H4 (cell line): Measurements from ENCODE around the gene PHF21B. TPM values are rescaled to one million over a fixed set of nuclear protein-coding genes. Genes with fewer than 3 reads are reported as not detected.
"Not testable (repeated sequence)": the region's sequence is repeated elsewhere in the genome, so short reads cannot be mapped to it uniquely, and the experiment has no call there.

Experiments
- DNase-seq: peaks from one replicate; pipeline ENCODE4 v3.0.0-alpha.2; 2015; ENCODE audit warnings: low spot score
- total RNA-seq: library from RNA; depleted of rRNA; stranded (reverse); fragments of >200 nt; shearing (Covaris generic); gene quantifications from 2 replicates; pipeline ENCODE4 v1.2.3, GENCODE V29; 2014

The PHF21B gene
- total RNA-seq, 1 experiment from 2014 or later, result 0.66 TPM

- DNase-seq, result no peak
Observed at GRCh38 chr22:44876921-44877320, 132.9 kb downstream of the PHF21B start.

DNA sequence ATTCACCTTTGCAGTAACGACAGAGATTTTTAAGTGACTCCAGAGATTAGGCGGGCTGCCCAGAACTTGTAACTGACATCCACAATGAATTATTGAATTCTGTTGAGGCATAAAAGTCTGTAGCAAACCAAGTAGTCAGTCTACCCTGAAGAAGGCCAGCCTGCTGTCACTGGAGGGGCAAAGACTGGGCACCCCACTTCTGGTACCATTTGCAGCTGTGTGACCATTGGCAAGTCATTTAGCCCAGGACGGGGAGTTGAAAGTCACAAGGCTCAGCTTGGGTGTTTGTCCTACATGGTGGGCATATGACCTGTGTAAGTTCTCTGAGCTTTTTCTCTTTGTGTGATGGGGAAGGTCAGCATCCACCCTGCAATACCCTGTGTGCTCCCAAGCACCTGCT is 138.0 kb downstream of the PHF21B start:
- DNase-seq, result no peak

GRCh38 chr22:44870021-44870420 is 139.8 kb downstream of the PHF21B start:
- DNase-seq, result peak; percentile 81

DNA sequence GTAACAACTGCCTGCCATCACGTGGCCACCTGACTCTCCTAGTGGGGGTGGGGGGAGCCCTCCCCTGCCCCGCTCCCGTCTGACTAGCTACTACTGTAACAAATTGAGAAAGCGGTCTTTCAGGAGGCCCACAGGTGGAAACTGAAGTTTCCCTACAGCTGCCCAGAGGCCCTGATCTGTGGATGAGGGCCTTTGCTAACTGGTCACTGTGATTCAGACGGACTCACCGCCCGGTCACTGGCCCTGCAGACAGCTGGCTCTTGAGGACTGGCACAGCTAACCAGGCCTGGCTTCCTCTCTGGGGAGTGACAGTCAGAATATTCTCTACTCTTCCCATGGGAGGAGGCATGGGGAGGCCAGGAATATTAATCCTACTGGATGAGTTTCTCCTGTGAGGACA is 140.6 kb downstream of the PHF21B start:
- no peak for DNase-seq

GRCh38 chr22:44865193-44866057 is 144.4 kb downstream of the PHF21B start:
- DNase-seq, result no peak

DNA sequence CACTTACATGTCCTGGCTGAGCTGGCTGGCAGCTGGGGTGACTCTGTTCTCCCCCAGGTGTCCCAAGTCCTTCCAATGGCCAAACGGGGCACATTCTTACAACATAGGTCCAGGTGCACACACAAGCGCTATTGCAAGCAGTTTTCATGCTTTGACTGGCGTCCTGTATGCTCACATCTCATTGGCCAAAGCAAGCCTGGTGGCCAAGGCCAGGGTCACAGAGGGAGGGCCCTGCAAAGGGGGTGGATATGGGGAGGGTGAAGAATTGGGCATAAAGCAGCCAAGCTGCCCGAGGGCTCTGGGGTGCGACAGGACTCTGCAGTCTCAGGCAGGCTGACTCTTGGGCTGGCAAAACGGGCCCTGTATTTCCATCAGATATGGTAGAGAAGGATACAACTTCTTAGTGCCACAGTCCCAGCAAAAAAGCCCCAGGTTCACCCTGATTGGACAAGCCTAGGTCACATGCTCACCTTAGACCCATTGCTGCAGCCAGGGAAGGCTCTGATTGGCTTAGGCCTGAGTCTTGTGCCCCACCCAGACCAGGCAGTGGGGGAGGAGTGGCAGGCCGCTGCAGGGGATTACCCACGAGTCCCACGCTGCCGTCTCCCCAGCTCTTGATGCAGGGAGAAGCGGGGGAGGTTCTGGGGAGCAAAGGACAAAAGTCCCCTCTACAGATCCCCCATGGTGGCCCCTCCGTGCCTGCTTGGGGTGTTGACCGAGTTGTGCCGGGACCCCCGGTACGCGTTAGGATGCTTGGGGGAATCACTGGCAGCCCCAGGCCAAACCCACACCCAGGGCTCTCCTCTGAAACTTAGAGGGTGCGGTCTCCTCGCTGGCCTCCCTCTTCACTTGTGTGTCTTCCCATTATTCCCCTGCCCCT is 146.6 kb downstream of the PHF21B start:
- no peak for DNase-seq

DNA sequence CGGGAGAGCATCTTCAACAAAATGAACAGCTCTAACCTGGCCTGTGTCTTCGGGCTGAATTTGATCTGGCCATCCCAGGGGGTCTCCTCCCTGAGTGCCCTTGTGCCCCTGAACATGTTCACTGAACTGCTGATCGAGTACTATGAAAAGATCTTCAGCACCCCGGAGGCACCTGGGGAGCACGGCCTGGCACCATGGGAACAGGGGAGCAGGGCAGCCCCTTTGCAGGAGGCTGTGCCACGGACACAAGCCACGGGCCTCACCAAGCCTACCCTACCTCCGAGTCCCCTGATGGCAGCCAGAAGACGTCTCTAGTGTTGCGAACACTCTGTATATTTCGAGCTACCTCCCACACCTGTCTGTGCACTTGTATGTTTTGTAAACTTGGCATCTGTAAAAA is 147.5 kb downstream of the PHF21B start:
- no peak for DNase-seq

DNA sequence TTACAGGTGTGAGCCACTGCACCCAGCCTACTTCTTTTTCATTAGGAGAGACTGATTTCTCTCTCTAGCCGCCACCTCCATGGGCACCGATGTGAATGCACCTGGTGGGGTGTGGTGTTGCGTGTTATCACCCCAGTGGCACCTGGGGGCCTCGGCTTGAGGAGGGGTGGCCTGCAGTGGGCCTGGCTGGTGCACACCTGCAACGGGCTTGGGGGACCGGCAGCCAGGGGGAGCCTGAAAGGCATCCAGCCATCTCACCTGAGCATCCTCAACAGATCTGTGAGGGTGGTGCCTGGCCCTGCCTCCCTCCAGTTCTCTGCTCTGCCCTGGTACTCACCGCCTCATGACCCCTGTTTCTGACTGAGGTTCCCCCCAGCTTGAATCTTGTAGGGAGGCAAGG is 148.6 kb downstream of the PHF21B start:
- DNase-seq, result no peak

DNA sequence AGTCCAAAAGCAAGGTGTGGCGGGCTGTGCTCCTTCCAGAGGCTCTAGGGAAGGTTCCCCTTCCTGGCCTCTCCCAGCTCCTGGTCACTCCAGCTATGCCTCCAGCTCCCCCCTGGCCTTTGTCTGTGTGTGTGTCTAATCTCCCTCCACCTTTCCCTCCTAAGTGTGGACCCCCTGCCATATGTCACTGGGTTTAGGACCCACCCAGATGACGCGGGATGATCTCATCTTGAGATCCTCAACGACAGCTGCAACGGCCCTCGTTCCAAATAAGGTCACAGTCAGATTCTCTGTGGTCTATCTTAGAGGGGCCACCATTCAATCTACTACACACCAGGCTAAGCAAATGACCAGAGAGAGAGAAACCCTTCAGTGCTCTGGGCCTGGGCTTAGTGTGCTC is 149.5 kb downstream of the PHF21B start:
- no peak for DNase-seq

GRCh38 chr22:44859641-44860040 is 150.2 kb downstream of the PHF21B start:
- DNase-seq, result no peak

DNA sequence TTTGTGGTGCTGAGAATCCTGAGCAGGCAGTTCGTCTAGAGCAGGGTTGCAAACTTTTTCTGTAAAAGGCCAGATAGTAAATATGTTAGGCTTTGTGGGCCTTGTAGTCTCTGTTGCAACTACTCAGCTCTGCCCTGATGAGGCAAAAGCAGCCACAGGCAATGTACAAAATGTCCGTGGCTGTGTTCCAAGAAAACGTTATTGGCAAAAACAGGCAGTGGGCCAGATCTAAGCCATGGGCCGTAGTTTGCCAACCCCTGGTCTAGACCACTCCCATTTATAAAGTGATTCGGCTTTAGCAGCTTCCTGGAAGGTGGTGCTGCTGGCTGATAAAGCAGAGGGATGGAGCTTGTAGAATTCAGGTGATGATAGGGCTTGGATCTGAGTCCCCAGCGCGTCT is 151.0 kb downstream of the PHF21B start:
- DNase-seq, result not testable (repeated sequence)

DNA sequence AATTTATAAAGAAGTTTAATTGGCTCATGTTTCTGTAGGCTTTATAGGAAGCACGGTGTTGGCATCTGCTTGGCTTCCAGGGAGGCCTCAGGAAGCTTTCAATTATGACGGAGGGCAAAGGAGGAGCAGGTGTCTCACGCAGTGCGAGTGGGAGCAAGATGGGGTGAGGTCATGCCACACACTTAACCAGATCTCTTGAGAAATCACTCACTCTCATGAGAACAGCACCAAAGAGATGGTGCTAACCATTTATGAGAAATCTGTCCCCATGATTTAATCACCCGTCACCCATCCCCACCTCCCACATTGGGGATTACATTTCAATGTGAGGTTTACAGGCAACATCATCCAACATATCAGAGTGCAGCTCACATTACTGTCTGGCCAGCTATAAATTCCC is 153.9 kb downstream of the PHF21B start:
- DNase-seq, result no peak

DNA sequence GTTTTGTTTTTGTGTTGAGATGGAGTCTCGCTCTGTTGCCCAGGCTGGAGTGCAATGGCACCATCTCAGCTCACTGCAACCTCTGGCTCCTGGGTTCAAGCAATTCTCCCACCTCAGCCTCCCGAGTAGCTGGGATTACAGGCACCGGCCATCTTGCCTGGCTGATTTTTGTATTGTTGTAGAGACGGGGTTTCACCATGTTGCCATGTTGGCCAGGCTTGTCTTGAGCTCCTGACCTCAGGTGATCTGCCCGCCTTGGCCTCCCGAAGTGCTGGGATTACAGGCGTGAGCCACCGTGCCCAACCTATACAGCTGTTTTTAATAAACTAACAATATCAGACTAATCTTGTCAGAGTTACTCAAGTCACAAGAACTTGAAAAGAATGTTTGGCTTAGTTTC is 155.2 kb downstream of the PHF21B start:
- not testable (repeated sequence) for DNase-seq

DNA sequence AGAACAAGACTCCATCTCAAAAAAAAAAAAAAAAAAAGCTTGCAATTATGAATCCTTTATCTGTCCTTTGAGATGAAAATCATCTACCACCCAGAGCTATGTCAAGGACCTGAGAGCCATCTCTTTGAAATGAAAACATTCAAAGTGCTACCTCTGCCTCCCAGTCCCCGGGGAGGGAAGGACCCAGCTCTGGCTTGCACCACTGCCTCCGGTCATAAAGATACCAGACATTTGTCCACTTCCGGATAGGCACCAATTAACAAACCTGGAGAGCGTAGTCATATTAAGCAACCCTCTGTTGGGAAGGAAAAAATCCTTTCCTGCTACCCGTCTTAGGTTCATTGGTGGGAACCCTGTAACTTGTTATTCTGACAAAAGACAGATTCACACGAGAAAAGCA is 158.9 kb downstream of the PHF21B start:
- no peak for DNase-seq

GRCh38 chr22:44848791-44849420 is 160.9 kb downstream of the PHF21B start:
- DNase-seq, result no peak

- no peak for DNase-seq
Observed at GRCh38 chr22:44848296-44848741, 161.5 kb downstream of the PHF21B start.

DNA sequence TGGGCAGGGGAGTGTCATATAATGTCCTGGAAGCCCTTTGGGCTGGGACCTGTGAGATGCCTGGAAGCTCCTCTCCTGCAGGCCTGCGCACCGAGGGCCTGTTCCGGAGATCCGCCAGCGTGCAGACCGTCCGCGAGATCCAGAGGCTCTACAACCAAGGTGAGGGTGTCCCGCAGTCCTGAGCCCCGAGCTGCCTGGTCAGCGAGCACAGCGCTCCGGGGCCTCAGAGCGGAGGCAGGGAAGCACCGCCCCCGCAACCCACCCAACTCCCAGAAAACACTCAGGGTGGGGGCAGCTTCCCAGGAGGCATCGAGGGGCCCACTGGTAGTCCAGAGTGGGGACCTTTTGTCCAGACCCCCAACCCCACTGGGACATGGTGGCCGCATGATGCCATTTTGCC is 161.9 kb downstream of the PHF21B start:
- DNase-seq, result no peak

GRCh38 chr22:44847380-44847779 is 162.4 kb downstream of the PHF21B start:
- no peak for DNase-seq

- no peak for DNase-seq
Observed at GRCh38 chr22:44846726-44847275, 163.0 kb downstream of the PHF21B start.

DNA sequence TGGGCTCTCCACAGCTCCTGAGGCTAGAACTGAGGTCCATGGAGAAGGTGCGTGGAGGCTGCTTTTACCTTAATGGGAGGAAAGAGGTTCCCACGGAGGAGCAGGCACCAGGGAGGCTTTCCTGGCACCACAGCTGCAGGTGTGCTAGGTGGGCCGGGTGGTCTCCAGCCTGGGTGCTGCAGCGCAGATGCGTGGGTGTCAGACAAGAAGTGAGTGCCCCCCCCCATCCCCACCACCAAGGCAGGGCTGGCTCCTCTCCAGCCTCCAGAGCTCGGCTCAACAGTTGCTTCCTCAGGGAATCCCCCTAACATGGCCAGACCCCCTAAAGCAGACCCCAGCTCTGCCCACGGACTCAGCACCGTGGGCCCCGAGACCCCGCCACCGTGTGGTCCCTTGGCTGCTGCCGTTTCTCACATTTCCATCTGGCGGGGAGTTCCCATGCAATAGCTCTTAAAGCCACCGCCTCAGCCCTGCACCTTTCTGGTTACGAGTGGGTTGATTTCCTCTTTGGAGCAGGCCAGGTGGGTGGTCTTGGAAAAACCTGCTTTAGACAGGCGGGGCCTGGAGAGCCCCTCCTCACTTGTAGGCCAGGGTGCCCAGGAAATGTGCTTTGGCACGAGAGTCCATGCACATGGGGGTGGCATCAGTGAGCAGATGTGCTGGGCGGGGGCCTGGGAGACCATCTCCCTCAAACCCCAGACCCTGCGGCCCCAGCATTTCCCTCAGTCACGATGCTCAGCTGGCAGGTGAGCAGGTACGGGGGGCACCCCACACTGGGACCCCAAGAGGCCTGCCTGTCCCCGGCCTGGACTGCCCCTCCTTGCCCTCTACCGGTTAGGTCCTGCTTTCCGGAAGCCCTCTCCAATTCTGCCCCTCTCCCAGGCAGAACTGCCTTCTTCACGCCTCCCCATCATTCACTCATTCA is 163.7 kb downstream of the PHF21B start:
- no peak for DNase-seq

DNA sequence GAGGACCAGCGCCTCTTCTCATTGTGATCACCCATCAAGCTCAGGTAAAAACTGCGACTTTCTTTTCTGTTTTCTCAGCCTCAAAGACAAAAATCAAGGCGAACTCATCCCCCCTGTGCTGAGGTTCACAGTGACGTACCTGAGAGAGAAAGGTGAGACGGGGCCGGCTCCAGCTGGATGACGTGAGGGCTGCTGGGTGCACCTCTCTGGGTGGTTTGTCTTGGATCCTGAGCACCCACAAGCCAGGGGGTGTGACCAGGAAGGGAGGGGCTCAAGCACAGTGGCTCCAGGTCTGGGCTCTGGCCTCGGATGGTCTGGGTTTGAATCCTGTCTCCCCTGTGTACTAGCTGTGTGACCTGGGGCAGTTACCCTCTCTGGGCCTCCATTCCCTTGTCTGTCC is 164.6 kb downstream of the PHF21B start:
- no peak for DNase-seq
